22Rv1 (cell line): ENCODE data around the gene ITGB2.

Source experiments
- H3K27ac ChIP-seq: fragments of 450-650 bp; 2 replicates; pipeline ENCODE4 v1.5.1; 2017
- ZFX ChIP-seq: fragments of 450-650 bp; IDR thresholded peaks from 2 replicates; pipeline ENCODE4 v1.6.1; 2017; ENCODE audit warnings: antibody characterized with exemption, borderline replicate concordance
- TF ChIP-seq, protein P1 (sequence below): fragments of 450-650 bp; IDR thresholded peaks from 2 replicates; pipeline ENCODE4 v1.5.1; 2017; ENCODE audit warnings: mild to moderate bottlenecking

Gene ITGB2

DNA sequence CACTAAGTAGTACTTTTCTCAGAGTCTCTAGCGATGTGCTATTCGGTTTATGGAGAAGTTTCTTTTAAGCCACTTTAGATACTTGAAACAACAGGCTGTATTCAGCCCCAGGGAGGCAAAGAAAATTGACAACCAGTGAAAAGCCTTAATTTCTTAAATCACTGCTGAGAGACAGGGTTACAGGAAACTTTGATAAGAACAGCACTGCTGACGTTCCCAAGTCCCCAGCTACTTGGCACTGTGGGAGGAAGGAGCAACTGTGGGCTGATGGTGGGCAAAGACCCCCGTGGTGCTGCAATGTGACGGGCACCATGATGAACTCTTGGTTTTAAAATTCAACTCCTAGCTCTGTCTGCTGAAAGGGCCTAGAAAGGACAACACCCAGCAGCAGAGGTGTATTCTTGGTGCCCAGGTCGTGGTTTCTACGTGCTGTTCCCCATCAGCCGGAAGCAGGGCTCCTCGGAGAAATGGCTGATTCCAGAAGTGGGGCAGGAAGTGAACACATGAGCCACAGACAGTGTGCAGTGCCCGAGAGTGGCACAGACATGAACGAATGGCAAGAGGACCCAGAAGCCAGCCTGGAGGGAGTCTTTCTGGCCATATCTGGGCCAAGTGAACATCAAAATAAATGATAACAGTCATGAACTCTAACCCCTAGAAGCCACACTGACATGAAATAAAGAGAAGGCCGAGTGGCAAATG, 52.5 kb downstream of the ITGB2 start:
- H3K27ac ChIP-seq, result no peak overlapping the region
- TF ChIP-seq ZFX, result no peak
- TF ChIP-seq, protein P1, sequence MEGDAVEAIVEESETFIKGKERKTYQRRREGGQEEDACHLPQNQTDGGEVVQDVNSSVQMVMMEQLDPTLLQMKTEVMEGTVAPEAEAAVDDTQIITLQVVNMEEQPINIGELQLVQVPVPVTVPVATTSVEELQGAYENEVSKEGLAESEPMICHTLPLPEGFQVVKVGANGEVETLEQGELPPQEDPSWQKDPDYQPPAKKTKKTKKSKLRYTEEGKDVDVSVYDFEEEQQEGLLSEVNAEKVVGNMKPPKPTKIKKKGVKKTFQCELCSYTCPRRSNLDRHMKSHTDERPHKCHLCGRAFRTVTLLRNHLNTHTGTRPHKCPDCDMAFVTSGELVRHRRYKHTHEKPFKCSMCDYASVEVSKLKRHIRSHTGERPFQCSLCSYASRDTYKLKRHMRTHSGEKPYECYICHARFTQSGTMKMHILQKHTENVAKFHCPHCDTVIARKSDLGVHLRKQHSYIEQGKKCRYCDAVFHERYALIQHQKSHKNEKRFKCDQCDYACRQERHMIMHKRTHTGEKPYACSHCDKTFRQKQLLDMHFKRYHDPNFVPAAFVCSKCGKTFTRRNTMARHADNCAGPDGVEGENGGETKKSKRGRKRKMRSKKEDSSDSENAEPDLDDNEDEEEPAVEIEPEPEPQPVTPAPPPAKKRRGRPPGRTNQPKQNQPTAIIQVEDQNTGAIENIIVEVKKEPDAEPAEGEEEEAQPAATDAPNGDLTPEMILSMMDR, result no peak

DNA sequence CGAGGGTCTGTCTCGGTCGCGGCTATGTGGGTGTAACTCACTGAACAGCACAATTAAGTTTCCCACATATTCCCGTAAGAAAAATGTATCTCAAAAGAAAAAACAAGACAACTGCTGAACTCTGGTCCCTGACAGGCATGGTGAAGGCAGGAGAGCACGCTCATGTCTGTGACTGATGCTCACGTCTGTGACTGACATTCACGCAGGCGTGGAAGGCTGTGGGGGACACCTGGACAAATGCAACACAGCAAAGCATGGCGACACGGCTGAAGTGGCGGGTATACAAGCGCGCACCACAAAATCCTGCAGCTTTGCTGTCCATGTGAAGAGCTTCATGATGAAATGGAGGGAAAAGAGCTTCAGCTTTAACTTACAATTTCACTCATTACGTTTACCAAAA, 53.2 kb downstream of the ITGB2 start:
- H3K27ac ChIP-seq, result no peak overlapping the region
- no peak for TF ChIP-seq ZFX
- TF ChIP-seq, protein P1, result no peak

GRCh38 chr21:44866780-44867179, 53.9 kb downstream of the ITGB2 start:
- H3K27ac ChIP-seq, result no peak overlapping the region
- TF ChIP-seq ZFX, result no peak
- TF ChIP-seq, protein P1, result no peak

- TF ChIP-seq ZFX, result no peak
- TF ChIP-seq, protein P1, result no peak
- H3K27ac ChIP-seq, result no peak overlapping the region
Observed at GRCh38 chr21:44865561-44866280, 55.0 kb downstream of the ITGB2 start.

DNA sequence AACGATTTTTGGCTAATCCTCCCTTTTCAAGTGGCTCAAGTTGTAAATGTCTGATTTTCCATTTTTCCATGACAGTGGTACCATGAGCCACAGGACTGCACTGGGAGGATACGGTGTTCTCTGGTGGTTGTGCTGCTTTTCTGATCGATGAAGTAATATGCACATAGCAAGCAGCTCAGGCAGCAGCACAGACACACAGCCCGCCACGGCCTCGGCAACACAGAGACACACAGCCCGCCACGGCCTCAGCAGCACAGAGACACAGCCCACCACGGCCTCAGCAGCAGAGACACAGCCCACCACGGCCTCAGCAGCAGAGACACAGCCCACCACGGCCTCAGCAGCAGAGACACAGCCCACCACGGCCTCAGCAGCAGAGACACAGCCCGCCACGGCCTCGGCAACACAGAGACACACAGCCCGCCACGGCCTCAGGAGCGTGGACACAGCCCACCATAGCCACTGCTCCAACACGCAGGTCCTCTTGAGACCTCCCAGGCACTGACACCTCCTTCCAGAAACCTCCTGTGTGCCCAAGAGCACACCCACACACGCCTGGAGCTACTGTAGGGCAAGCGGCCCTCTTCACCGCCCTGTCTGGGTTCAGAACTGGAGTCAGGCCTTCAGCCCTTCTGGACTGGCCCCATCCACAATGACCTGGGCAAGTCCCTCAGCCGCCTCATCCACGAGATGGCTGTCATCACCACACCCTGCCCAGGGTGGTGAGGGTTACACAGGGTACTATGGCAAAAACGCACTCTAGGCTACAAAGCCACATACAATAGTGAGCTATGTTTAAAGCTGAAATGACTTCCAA, 57.6 kb downstream of the ITGB2 start:
- H3K27ac ChIP-seq, result no peak overlapping the region
- TF ChIP-seq ZFX, result no peak
- TF ChIP-seq, protein P1, result no peak

DNA sequence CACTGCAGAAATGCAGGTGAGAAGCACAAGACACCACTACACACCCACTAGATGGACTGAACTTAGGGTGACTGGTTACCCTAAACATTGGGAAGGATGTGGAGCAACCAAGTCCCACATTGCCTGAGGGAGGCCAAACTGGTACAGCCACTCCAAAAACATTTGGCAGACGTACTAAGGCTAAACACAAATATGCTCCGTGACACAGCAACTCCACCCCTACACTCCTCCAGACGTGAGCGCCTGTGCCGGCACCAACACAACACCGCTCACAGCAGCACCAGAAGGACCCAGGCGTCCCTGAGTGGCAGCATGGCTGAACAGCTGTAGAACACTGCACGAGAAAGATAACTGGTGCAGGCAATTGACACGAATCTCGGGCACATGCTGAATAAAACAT, 61.9 kb downstream of the ITGB2 start:
- no peak overlapping the region for H3K27ac ChIP-seq
- TF ChIP-seq, protein P1, result no peak
